ENCODE measurements around the gene ZMYND19.
"Not testable (repeated sequence)": the region's sequence is repeated elsewhere in the genome, so short reads cannot be mapped to it uniquely, and the experiment has no call there.

Gene ZMYND19

DNA sequence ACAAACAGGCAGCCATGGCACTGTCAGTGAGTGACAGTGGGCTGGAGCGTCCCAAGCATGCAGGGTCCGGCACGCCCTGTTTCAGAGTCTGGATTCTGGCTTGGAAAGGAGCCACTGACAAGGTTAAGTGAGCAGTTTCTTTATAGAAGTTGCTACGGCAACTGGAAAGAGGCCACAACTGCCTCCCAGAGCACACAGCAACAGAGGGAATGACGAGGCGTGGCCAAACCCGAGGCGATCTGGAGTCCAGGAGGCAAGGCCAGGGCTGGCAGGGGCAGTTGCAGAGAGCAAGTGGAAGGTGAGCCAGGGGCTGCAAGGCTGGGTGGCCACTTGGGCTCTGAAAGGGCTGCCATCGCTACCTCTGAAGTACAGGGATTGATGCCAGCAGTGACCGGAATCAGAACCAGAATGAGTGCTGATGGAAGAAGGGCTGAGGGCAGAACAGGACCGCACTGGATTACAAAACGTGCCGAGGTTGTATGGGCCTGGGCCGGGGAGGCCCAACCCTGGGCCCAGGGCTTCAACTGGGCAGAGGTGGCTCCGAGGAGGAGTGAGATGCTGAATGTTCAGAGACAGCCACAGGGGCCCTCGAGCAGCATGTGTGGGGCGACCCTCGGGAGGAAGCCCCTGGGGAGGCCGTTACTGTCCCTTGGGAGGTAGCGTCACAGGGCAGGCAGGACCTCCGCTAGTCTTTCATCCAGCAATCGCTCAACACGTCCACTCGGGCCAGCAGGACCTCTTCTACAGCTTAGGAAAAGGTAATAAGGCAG lies 34.1 kb downstream of the ZMYND19 start:
- no peak for DNase-seq (ENCODE audit: low spot score)

DNA sequence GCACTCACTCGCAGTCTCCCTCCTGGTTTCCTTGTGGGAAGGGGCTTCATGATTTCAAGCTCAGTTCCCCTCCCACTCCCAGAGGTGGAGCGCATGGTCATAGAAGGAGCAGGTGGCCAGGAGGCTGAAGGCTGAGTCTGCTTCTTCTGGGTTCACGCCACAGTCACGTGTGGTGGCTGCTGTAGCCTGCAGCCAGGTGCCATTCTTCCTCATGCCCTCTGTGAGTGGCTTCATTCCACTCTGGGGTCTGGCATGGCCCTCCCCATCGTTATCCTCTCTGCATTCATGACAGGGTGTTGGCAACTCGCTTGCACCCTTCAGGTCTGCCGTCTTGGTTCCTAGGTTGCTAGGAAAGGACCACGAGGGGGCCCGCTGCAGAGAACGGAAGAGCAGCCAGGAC lies 35.1 kb downstream of the ZMYND19 start:
- no peak for DNase-seq (ENCODE audit: low spot score)

DNA sequence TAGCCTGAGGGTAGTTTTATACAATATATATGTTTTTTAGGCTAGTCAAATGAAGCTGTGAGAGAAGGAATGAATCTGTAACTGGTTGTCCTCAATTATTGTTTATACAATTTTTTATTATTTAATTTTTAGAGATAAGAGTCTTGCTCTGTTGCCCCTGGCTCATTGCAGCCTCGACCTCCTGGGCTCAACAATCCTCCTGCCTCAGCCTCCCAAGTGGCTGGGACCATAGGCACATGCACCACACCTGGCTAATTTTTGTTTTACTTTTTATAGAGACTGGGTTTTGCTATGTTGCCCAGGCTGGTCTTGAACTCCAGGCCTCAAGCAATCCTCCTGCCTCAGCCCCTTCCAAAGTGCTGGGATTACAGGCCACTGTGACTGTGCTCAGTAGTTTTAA lies 36.0 kb downstream of the ZMYND19 start:
- DNase-seq (ENCODE audit: low spot score), result no peak

DNA sequence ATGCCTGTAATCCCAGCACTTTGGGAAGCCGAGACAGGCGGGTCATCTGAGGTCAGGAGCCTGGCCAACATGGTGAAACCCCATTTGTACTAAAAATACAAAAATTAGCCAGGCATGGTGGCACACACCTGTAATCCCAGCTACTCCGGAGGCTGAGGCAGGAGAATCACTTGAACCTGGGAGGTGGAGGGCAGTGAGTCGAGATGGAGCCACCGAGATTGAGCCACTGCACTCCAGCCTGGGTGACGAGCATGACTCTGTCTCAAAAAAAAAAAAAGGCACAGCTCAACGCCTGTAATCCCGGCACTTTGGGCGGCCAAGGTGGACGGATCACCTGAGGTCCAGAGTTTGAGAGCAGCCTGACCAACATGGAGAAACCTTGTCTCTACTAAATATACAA lies 36.7 kb downstream of the ZMYND19 start:
- DNase-seq (ENCODE audit: low spot score), result not testable (repeated sequence)

DNA sequence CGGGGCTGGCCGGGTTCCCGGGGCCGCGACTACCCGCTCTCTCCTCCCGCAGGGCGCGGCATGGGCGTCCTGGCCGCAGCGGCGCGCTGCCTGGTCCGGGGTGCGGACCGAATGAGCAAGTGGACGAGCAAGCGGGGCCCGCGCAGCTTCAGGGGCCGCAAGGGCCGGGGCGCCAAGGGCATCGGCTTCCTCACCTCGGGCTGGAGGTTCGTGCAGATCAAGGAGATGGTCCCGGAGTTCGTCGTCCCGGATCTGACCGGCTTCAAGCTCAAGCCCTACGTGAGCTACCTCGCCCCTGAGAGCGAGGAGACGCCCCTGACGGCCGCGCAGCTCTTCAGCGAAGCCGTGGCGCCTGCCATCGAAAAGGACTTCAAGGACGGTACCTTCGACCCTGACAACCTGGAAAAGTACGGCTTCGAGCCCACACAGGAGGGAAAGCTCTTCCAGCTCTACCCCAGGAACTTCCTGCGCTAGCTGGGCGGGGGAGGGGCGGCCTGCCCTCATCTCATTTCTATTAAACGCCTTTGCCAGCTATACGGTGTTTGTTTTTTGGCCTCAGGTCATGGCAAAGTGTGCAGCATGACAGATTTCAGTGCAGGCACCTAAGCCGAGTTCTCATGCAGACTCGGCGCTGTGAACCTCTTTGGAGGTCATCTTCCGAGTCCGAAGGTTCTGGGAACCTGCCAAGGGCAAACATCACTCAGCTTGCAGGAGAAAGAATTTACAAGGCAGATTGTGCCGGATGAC lies 38.1 kb downstream of the ZMYND19 start:
- DNase-seq (ENCODE audit: low spot score), result no peak

DNA sequence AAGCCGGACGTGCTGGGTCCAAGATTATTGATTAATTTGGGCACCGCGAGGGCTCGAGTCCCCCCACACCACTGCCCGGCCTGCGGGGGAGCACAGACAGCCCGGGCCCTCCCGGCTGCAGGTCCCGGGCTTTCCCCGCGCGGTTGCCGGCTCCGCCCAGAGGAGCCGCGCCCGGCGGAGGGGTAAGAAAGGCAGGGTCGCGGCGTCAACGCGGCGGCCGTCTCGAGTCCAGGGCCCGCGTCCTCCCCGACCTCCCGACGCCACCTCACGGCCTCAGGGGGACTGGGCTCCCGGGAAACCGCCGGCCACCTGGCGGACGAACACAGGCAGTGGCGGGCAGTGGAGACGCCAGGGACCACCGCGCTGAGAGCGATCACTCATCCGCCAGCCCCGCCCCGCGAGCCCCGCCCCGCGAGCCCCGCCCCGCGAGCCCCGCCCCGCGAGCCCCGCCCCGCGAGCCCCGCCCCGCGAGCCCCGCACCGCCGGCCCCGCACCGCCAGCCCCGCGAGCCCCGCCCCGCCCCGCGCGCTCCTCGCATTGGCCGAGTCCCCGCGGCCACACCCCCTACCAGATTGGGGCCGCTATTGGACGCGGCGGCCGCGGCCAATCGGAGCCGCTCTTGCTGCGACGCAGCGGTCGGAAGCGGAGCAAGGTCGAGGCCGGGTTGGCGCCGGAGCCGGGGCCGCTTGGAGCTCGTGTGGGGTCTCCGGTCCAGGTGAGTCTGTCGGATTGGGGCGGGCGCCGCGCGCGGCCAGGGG lies 38.9 kb downstream of the ZMYND19 start, which contains the start of gene MRPL41:
TSS of gene MRPL41 (plus strand) at position 616 of the 758 bp plus-strand sequence. CDS start 203 bp downstream, outside the sequence.
- DNase-seq (ENCODE audit: low spot score), result peak; percentile 85

DNA sequence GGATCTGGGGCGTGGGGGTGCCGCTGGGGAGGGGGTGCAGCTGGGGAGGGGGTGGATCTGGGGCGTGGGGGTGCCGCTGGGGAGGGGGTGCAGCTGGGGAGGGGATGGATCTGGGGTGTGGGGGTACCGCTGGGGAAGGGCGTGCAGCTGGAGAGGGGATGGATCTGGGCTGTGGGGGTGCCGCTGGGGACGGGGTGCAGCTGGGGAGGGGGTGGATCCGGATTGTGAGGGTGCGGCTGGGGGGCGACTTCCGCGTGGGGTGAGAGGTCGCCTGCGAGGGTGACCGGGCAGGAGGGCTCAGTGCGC lies 39.4 kb downstream of the ZMYND19 start:
- not testable (repeated sequence) for DNase-seq (ENCODE audit: low spot score)

DNA sequence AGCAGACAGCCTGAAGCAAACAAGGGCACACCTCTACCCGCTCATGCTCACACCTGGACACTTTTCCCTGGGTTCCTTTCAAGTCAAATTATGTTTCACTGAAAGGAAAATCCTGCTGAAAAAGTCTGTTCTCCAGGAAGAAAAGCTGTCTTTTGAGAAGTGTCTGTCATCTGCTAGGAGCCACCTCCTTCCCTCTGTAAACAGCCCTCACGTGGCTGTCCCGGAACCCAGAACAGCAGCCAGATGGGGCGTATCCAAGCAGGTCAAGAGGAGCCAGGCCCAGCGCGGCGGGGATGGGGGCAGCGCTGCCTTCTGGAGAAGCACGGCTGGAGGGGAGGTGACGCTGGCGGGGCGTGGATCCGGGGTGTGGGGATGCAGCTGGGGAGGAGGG lies 40.1 kb downstream of the ZMYND19 start, which contains the start of gene PNPLA7:
TSS of gene PNPLA7 (minus strand) at position 172 of the 391 bp plus-strand sequence. CDS start 205 bp downstream, outside the sequence.
- peak; percentile 54 for DNase-seq (ENCODE audit: low spot score)

DNA sequence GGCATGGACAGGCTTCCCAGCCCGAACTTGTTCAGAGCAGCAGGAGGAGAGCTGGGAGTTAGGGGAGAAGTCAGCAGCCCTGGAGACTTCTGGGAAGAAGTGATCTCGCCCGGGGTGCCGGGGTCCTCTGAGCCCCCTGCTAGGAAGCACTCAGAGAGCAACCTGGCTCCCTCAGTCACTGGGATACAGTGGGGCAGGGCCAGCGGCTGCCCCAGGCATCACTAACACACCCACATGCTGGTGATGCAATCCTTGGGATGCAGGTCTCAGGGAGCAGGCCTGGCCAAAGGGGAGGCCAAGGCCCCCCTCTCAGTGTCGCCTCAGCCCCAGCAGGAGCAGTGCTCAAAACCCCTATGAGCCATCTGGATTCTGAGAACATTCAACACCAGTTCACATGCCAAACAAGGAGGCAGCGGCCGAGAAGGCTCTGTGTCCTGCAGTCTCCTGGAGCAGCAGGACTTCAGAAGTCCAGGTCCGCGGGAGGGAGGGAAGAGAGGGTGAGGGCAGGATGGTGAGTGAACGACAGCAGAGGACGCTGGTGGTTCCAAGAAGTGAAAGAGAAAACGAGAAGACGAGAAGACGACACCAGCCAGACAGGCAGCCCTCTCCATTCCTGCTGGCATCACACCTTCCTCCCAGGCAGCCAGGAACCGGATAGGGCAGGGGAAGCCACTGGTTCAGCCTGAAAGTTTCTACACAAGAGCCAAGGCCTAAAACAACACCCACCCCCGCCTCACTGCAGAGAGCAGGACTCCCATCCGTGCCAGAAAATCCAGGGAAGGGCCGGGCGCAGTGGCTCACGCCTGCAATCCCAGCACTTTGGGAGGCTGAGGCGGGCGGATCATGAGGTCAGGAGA lies 42.4 kb downstream of the ZMYND19 start:
- DNase-seq (ENCODE audit: low spot score), result no peak

DNA sequence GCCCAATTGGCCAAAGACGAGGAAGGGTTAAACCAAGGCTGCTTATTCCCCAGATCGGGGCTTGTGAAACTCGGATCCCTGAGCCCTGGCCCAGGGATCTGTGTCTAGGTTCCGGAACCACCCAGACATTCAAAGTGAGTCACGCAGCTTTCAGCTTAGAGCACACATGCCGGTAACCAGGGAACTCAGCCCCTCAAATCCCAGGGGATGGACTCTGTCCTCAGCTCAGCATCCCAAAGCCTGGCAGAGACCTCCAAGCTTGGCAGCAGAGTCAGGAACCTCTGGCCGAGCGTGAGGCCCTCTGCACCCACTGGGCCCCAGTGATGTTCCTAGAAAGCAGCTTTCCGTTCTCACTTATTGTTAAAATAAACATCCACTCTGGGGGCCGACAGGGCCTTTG lies 45.2 kb downstream of the ZMYND19 start:
- DNase-seq (ENCODE audit: low spot score), result no peak

DNA sequence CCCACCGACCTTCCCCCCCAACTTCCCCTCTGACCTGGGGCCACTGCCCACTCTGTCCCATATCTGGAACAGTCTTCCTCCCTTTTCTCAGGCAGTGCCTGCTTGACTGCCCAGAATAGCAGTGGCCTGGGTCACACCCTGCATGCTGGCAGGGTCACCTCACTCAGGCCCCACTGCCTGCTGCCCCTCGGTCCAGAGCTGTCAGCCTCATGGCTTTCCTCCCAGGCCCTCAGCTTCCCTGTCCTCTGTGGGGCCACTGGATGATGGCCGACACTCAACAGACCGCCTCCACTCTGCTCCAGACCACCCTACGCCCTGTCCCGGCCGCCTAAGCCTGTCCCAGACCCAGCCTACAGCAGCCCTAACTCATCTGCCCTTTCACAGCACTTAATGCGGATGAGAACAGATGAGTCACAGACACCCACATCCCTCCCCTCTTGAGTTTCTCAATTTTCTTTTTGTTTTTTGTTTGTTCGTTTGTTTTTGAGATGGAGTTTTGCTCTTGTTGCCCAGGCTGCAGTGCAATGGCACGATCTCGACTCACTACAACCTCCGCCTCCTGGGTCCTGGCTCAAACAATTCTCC lies 46.0 kb downstream of the ZMYND19 start:
- DNase-seq (ENCODE audit: low spot score), result no peak

DNA sequence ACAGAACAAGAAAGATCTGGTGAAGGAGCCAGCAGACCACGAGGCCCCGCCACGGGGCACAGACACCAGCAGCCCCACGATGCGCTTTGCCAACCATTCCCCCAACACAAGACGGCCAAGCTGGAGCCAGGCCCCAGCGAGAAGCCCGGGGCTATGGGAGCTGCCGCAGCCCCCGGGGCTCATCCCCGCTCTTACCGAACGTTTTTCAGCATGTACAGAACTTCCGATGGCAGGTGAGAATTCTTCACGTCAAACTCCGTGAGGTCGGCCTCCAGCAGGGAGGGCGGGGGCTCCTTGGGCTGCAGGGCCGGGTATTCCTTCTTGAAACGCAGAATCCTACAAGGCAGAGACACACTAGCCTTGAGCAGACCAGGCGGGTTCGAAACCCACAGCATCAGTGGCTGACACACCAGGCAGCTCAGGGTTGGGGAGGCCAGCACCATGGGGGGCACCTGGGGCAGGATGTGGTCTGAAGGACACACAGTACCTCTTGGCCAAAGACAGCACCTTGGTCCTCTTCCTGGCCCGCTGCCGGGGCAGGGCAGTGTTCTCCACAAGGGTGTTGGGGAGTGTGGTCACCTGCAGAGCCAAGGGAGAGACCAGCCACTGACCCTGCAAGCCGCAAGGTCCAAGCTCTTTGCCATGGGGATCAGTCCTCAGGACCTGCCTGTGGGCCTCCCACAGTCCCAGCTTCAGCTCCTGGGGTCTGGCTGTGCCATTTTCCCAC lies 46.9 kb downstream of the ZMYND19 start:
- DNase-seq (ENCODE audit: low spot score), result no peak

DNA sequence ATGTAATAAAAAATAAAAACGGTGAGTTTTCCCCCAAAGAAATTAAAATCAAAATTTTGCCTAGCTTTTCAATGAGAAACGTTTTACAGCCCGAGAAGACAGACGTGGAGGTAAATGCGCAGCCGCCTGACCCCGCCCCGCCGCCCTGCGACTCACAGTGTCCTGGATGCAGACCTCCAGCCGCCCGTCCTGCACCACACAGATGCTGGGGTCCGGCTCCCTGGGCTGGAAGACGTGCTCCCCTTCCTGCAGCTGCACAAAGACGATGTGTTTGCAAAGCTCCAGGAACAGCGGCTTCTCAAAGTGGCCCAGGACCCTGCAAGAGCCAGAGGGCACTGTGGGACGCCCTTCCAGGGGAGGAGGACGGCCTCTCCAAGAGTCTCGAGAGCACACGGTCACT lies 47.8 kb downstream of the ZMYND19 start:
- no peak for DNase-seq (ENCODE audit: low spot score)

DNA sequence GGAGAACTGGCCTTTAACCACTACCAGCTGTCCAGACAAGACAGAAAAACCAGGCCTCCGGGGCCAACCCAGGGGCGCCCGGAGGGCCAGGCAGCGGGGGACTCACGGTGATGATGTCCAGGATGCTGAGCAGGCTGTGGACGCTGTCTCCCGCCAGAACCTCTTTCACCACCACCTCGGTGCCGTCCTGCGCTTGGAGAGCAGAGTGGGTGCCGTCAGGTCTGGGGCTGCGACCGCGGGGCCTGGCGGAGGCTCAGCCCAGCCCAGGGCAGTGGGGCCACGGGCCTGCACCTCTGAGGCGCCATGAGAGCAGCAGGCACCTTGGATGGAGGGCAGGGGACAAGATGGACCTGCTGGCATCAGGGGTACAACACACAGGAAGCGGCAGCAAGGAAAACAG lies 49.8 kb downstream of the ZMYND19 start:
- no peak for DNase-seq (ENCODE audit: low spot score)

DNA sequence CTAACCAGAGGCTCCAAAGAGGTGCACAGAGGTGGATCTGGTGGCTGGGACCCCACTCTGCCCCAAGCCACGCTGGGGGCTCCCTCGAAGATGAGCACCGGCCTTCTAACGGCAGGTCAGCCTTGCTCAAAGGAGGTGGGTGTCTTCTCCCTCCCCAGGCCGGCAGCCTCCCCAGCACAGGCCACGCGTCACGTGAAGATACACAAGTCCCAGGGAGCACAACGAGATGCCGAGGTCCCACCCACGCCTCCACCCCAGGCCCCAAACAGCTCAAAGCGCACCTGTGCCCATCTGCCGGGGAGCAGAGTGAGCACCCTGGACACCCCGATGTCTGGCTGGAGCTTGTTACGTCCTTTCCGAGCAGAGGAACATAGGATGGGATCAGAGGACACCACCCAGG lies 52.3 kb downstream of the ZMYND19 start:
- no peak for DNase-seq (ENCODE audit: low spot score)

DNA sequence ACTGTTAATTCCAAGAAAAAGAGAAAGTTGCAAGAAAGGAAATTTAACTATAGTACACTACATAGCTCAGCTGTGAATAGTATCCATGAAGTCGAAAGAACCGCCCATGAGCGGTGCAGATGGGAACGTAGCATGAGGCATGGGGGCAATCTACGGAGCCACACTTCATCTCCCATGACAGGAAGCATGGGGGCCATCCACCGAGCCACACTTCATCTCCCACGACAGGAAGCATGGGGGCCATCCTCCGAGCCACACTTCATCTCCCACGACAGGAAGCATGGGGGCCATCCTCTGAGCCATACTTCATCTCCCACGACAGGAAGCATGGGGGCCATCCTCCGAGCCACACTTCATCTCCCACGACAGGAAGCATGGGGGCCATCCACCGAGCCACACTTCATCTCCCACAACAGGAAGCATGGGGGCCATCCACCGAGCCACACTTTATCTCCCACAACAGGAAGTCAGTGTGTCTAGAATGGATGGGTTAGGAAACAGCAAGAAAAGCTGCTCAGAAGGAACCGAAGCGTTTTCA lies 53.6 kb downstream of the ZMYND19 start:
- DNase-seq (ENCODE audit: low spot score), result peak; percentile 20

DNA sequence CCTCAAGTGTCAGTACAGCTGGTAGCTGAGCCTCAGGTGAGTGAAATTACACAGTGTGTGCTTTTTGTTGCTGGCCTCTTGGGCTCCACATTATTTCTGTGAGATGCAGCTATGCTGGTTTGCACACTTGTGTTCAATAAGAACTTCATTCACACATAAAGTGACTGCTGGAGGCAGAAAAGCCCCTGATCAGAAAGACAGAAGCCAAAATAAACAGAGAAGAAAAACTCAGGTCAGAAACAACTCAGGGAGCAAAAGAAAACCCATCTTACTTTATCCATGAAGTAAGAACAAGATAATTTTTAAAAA lies 55.2 kb downstream of the ZMYND19 start:
- DNase-seq (ENCODE audit: low spot score), result no peak

DNA sequence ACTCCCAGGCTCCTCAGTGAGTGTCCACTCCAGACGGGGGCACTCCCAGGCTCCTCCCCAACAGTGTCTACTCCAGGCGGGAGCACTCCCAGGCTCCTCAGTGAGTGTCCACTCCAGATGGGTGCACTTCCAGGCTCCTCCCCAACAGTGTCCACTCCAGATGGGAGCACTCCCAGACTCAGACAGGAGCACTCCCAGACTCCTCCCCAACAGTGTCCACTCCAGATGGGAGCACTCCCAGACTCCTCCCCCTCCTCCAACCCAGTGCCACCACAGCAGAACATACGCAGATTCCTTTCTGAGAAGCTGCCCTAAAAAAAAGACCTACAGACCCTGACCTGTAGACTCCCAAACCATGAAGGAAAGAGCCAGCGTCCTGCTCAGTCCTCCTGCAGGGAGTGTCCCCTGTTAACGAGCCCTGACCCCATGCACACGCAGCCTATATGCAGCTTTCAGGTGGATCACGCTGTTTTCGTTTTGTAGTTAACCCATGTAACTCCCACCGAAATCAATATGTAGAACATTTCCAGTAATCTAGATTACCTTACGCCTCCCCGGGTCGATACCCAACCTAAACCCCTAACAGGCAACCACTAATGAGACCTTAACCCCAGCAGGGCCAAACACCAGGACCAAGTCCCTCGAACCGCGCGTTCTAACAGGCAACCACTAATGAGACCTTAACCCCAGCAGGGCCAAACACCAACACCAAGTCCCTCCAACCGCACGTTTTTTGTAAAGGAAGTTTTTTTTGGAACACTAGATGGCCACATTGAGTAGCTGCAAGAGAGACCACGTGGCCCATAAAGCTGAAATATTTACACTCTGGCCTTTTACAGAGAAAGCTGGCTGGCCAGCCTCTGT lies 55.8 kb downstream of the ZMYND19 start:
- peak; percentile 22 for DNase-seq (ENCODE audit: low spot score)

DNA sequence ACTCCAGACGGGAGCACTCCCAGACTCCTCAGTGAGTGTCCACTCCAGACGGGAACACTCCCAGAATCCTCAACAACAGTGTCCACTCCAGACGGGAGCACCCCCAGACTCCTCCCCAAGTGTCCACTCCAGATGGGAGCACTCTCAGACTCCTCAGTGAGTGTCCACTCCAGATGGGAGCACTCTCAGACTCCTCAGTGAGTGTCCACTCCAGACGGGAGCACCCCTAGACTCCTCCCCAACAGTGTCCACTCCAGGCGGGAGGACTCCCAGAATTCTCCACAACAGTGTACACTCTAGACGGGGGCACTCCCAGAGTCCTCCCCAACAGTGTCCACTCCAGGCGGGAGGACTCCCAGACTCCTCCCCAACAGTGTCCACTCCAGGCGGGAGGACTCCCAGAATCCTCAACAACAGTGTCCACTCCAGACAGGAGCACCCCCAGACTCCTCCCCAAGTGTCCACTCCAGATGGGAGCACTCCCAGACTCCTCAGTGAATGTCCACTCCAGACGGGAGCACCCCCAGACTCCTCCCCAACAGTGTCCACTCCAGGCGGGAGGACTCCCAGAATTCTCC lies 57.3 kb downstream of the ZMYND19 start:
- DNase-seq (ENCODE audit: low spot score), result not testable (repeated sequence)

All from CD4-positive, alpha-beta T cell treated with Interleukin-6 at 100 ng/mL for 8 hours (primary cell).